Endometrial microvascular endothelial cells (primary cell): ENCODE data around the gene WBP2. TPM values are rescaled to one million over a fixed set of nuclear protein-coding genes. Genes with fewer than 3 reads are reported as not detected.

Source experiments
- in situ Hi-C: cut with HindIII; loops from 2 replicates; pipeline ENCODE4 v1.10.0; 2017; ENCODE audit warnings: low sequenced_read_pairs, low pct_unique_long_range_greater_than_20kb; ENCODE audit errors: inconsistent ontology term
- total RNA-seq: library from RNA; depleted of rRNA; stranded (reverse); fragments of >200 nt; gene quantifications from one replicate; pipeline ENCODE4 v1.2.3, GENCODE V29; 2015; ENCODE audit errors: inconsistent ontology term

WBP2 gene
- total RNA-seq, 1 donor from 2014 or later: 50.3 TPM

DNA sequence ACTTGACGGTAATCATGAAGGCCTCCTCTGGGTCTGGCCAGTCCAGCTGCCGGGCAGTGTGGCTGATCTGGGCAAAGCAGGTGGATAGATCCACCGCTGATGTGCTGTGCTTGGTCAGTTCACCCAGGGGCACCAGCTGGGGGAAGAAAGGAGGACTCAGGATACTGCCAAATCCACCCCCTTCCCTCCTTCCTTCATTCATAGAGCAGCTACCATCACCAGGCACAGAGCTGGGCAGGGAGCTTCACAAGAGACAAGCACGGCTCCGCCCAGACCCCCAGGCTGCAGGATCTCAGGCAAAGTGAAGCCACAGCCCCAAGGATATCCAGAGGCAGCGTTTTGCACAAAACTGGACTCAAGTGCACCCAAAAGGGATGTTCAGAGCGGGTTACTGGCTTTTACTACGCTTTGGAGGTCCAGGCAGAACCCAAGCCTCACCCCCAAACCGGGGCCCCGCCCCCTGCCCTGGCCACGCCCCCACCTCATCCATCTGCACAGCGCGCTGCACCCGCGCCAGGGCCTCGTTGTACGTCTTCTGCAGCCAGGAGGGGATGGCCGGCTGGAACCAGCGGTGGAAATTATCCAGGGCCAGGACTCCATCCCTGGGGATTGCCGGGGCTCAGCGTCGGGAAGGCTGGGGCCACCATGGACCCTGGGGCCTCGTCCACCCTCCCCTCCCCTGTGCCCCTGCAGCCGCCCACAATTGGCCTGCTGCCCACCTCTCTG, 20.0 kb downstream of the WBP2 start:
- in situ Hi-C loops: no loop called here

DNA sequence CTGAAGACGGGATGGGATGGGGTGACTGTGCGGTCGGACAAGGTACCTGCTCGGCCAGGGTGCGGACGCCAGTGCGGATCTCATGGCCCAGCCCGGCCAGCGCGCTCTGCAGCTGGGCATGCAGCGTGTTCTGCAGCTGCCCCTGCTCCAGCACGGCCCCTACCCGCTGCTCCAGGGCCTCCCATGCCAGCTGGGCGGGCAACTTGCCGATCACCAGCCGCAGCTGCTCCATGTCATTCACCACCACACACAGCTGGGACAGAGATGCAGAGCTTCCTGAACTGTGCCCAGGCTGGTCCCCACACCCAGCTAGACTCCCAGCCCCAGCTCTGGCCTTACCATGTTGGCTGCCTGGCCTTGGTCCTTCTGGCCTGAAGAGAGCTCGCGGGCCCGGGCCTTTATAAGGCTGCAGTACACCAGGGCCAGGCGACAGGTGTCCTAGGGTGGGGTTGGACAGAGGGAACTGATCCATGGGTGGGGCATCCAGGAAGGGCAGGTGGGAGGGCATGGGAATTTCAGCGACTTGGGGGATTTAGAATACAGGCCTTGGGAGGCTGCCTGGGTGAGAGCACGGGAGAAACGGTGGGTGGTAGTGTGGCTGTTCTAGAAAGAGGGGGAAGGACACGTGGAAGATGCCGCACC, 20.7 kb downstream of the WBP2 start:
- in situ Hi-C loops: no loop called here

DNA sequence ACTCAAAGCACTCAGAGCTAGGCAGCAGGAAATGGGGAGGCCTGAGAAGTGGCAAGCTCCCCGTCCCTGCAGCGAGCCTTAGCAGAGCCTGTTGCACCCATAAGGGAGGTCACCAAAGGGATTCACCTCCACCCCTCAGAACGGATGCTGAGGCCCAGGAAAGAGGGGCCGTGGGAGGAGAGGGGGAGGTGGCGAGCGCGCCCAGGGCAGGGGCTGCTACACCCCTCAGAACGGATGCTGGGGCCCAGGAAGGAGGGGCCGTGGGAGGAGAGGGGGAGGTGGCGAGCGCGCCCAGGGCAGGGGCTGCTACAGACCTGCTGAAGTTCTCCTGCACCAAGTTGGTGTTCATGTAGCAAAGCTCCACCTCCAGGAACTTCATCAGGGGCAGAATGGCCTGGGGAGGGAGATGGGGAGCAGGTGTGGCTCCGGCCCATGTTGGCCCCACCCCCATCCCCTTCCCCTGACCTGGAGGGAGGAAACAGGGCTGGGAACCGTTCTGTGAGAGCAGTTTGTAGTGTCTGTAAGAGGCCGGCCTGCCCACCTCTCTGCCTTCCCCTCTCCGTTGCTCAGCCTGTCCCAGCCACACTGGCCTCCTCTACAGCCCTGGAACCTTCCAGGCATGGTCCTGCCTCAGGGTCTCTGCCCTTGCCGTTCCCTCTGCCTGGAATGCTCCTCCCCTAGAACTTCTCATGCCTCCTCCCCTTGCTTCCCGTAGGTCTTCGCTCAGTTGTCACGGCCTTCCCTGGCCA, 22.3 kb downstream of the WBP2 start:
- in situ Hi-C loops: no loop called here

DNA sequence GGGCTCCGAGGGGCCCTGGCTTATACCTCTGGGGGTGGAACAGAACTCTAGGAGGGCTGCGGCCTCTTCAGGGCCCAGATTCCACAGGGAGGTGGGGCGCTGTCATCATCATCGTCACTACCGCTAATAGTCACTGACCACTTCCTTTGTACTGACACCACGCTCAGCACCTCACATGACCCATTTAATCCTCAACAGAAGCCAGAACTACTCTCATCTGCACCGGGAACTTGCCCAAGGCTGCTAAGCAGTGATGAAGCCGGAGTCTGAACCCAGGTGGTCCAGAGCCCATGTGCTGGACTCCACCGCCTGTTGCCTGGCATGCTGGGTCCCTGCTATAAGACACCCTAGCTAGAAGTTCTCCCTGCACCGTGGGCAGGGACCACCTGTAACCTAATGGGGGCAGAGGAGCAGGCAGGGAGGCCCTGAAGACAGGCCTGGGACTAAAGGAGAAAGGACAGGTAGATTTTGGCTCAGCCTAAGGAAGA, 22.9 kb downstream of the WBP2 start:
- in situ Hi-C loops: no loop called here

DNA sequence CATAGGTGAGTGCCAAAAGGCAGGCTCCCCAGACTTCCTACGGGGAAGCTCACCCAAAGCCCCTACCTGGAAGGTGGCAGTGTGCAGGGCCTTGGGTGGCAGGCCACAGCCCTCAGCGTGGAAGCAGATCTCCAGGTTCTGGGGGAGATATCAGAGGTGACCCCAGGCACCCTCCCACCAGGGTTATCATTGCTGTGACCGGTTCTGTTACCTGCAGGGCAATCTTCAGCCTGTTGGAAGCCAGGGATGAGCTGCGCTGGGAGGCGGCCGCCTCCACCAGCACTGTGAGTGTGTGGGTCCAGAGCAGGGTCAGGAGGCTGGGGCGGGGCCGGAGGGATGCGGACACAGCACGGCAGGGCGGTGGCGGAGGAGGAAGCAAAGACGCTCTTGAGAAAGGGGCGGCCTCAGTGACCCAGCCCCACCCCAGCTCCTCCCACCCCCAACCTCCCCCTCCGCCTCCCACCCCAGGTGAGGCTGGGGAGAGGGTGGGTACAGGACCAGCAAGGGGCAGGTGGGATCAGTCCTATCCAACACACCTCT, 24.0 kb downstream of the WBP2 start:
- in situ Hi-C loops: no loop called here

DNA sequence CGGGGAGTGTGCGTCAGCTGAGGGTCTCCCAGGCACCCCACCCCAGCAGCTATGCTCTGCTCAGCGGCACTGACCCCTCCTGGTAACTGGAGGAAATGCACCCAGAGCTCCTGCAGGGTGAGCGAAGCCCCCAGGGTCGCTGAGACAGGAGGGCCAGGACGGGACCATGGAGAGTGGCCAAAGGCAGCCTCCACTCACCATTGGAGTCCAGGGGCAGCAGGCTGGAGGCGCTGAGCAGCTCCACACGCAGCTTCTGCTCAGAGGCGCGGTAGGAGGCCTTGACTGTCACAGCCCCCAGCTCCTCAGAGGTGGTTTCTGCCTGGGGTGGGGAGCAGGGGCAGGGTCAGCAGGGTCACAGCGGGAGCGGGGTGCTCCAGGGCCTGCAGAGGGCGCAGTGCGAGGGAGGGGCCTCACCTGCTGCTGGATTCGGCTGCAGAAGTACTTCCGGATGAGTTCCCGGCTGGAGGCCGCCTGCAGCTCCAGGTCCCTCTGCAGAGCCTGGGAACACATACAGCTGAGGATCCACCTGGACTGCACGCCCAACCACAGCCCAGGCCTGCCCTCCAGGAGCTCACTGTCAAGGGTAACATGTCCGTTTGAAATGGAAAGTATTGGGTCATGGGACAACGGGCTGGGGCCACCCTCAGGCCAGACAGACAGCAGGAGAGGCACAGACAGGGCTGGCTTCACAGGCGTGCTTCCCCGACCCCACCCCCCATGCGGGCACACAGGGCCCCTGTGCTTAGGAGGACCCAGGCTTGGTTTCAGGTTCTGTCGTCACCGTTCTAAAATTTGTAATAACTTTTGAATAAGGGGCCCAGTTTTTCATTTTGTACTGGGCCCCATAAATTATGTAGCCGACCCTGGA, 24.7 kb downstream of the WBP2 start:
- in situ Hi-C loops: no loop called here

DNA sequence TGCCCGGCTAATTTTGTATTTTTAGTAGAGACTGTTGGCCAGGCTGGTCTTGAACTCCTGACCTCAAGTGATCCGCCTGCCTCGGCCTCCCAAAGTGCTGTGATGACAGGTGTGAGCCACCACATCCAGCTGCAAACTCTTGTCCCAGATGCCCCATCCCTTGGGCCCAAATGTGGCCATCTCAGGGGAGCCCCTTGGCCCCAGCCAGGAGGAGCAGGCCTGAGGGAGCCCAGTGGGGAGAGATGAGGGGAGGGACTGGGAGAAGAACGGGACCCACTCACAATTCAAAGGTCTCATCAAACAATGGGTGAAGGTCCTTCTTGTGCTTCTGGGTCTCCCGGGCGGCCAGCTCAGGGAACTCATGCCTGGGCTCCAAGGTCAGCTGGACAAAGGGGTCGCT, 25.4 kb downstream of the WBP2 start:
- in situ Hi-C loops: no loop called here

DNA sequence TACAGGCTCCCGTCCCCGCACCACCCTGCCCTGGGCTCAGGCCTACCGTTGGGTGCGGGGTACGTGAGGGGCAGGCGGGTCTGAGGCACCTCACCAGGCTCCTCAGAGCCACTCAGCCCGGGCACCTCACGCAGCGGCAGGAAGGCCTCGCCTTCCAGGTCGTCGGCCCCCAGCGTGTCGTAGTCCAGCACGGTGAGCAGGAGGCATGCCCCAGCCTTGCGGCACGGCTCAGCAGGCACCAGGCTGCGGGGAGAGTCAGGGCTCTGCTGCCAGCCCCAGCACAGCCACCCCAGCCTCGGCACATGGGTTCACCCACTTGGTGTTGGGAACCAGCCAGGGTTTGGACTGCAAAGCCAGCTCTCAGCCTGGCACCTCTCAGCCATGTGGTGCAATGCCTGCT, 26.4 kb downstream of the WBP2 start:
- in situ Hi-C loops: no loop called here

DNA sequence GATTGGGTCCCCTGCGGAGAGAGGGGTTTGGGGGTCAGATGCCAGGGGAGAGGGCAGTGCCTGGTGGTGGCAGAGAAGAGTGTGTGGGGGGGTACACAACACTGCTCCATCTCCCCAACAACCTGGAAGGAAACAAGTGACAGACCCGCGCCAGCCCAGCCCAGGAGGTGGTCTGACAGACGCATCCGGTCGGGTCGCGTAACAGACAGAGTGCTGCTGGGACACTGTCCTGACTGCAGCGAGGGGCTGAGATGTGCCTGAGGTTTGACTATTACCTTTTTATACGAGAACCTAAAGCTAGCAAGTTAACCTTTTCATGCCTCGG, 27.1 kb downstream of the WBP2 start:
- in situ Hi-C loops: no loop called here

DNA sequence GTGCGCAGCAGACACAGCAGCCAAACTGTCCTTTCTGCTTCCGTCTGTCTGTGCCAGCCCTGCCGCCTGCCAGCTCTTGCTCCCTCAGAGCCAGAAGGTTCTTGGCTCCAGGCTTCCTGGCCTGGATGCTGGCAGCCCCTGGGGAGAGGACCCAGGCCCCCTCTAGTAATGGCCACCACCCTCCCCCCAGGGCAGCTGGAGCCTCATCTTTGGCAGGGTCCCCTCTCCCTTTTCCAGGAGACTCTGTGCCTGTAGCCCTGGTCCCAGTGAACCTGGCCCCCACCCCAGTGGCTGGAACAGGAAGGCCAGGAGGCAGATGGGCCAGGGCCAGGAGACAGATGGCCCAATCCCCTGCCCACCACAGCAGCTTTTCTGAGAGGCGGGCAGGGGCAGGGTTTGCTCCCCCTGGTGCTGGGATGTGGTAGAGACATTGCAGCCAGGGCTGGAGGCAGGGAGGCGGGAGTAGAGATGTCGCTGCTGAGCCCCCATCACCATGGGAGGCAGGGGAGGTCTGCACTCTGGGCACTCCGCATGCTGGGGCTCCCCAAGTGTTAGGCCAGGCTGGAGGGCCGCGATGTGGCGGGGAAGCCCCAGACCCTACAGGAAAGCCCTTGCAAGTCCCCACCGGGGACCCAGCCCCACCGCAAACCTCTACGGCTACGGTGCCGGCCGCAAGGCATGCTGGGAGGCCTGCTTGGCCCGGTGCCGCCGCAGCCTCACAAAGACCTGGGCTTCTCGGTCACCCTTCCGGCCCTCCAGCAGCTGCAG, 27.6 kb downstream of the WBP2 start:
- in situ Hi-C loops: no loop called here

DNA sequence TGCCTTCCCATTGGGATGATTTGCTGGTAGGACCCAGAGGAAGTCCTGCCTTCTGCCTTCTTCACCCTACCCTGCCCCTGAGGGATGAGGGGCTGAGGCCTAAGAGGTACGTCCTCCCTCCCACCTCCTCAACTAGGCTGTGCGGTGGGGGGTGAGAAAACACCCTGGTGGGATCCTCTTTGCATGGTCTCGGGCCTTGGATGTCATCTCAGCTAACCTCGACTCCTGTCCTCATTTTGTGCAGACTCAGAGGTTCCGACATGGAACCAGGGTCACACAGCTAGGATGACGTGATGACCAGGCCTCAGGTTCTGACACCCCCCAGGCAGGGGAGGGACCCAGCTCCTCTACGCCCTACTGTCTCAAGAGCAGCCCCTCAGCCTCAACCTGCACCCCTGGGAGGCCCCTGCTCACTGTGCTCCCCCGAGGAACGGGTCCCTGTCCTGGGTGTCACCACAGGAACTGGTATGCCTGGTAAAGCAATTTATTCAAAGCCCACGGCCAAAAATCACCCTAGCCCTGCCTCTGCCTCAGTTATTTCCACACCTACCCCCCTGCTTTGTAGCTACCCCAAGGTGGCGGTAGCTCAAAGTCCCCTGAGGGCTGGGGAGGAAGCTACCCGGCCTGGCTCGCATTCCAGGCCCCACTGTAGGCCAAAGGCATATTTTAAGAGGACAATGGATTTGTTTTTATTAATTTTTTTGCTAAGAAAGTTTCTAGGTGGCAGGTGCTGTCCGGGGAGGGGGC, 28.4 kb downstream of the WBP2 start:
- in situ Hi-C loops: no loop called here

DNA sequence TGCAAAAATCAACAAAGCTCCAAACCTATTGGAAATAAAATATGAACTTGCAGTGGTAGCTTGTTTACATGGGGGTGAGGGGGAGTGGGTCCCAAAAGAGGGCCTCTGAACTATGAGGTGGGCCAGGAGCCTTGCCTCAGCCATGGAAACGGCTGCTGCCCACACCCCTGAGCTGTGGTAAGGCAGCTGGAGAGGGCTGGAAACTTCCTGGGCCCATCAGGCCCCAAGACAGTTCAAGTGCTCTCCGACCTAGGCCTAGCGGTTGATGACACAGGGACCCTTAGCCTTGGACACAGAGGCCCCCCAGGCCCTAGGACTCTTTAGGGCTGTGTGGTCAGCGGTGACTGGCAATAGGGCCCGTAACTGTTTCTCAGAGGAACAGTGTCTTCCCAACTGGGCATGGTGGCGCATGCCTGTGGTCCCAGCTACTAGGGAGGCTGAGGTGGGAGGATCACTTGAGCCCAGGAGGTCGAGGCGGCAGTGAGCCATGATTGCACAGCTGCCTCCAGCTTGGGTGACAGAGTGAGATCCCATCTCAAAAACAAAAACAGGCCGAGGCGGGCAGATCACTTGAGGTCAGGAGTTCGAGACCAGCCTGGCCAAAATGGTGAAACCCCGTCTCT, 29.3 kb downstream of the WBP2 start:
- in situ Hi-C loops: no loop called here

DNA sequence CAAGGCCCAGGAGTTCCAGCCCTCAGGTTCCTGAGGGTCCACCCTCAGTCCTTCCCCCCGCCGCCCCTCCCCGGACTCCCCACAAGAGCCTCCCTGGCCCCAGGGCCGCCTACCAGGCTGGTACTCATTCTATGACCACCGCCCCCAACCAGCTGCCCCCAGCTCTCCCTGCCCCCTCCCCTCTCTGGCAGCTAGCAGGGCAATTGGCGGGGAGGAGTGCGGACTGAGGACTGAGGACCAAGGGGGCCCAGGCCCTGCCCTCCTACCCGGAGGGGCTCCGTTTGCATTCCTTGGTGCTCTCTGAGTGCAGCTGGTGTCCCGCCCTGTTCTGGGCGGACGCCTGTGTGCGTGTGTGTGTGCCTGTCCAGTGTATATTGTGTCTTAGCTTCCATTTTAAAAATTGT, 30.0 kb downstream of the WBP2 start:
- in situ Hi-C loops: no loop called here

DNA sequence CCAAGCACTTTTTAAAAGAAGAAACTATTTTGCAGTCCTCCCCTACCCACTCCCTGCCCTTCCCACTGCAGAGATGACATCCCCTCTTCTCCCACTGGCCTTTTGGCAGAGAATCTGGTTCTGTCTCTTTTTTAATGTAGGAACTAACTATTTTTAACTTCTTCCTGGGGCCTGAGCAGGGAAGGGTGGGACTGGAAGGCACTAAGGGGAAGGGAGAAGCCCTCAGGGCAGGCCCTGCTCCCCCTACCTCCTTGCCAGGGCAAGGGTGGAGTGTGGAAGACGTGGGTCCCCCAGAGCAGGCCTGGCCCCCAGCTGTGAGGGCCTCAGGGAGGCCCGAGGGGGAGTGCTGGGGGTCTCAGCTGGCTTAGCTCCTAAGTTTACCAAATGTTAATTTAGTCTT, 30.5 kb downstream of the WBP2 start:
- in situ Hi-C loops: no loop called here

DNA sequence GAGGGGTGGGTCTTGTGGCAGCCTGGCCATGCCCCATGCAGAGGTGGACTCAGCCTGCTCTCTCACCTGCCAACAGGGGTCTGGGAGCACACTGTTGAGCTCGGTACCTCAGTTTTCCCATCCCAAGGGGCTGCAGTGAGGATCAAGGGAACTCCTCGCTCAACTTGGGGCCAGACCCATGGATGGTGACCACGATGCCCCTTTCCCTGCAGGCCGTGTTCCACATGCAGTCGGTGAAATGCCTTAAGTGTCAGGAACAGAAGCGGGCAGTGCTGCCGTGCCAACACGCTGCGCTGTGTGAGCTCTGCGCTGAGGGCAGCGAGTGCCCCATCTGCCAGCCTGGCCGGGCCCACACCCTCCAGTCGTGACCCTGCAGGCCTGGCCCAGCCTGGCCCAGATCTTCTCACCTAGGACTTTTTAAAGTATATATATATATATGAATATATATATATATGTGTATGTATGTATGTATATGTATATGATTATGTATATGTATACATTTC, 31.0 kb downstream of the WBP2 start:
- in situ Hi-C loops: no loop called here

DNA sequence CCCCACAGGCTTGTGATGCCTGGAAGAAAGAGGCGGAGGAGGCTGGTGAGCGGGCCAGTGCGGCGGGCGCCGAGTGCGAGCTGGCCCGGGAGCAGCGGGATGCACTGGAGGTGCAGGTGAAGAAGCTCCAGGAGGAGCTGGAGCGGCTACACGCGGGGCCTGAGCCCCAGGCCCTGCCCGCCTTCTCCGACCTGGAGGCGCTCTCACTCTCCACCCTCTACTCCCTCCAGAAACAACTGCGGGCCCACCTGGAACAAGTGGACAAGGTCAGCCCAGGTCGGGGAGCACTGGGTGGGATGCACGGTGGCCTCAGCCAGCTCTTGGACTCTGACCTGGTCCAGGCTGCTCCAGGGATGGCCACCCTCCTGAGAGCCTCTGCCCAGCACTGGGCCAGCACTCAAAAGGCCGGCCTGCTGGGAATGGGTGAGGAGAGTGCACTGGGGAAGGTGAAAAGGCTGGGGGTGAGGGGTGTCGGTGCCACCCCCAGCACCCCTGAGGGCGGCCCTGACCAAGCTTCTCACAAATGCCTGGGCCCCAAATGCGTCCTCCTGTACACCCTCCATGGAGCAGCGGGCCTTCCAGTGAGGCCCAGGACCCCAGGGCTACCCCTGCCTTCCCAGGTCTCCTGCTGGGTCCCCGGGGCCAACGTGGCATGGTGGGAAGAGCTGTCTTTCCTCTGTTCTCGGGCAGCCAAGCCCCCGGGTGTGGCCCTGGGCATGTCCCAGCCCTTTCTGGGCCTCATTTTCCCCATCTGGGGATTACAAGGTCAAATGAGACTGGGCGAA, 31.7 kb downstream of the WBP2 start:
- in situ Hi-C loops: no loop called here
